ENCODE results near the gene CDK5RAP3.

The CDK5RAP3 gene
- long read RNA-seq, transcript CDK5RAP3-237 (13 exons, 2,519 nt) = minor isoform, 12 of 739 reads
- long read RNA-seq, transcript CDK5RAP3-231 (12 exons, 2,759 nt) = major isoform, 317 of 739 reads
- long read RNA-seq, transcript CDK5RAP3-217 (13 exons, 2,609 nt) = minor isoform, 45 of 739 reads
- long read RNA-seq, transcript CDK5RAP3-201 (14 exons, 1,866 nt) = minor isoform, 89 of 739 reads
- long read RNA-seq, partial matches to known transcripts = 187 of 739 reads
- long read RNA-seq, other reads (novel, unspliced or antisense) = 87 of 739 reads

- peak within 1 kb of the TSS; percentile 78 for H3K27ac ChIP-seq (replicated peaks)
- DNase-seq (ENCODE audit: low read depth in 1 of 2, low spot score in 1 of 2) = peak; percentile 99 to 100
- TF ChIP-seq CTCF (IDR thresholded peaks at IDR 0.05; ENCODE audit: insufficient read depth, low read length) (peak; percentile 87), SPI1 (IDR thresholded peaks at IDR 0.05; ENCODE audit: borderline replicate concordance, low read depth) (peak; percentile 81; the same call in 1 of the 2 replicates), POLR2AphosphoS5 (IDR thresholded peaks at IDR 0.05; ENCODE audit: low read depth) (peak; percentile 95), REST (IDR thresholded peaks at IDR 0.05; ENCODE audit: insufficient replicate concordance, low read depth) (peak; percentile 52), GABPA (IDR thresholded peaks at IDR 0.05; ENCODE audit: low read depth) (no peak; the same call in 1 of the 2 replicates)
These were observed at the start of gene CDK5RAP3 for GRCh38 chr17:47970725-47971499. Gene CDK5RAP3 (plus strand): TSS chr17:47971113. CDS start chr17:47971147, 34 bp downstream.

GRCh38 chr17:47924785-47925677 is 45.9 kb upstream of the CDK5RAP3 start:
- DNase-seq (ENCODE audit: low read depth in 1 of 2, low spot score in 1 of 2) = no peak

More at GRCh38 chr17:47970725-47971499, at the start of gene CDK5RAP3:
- H3K4me3 ChIP-seq (replicated peaks; ENCODE audit: insufficient read depth, low read length) = peak within 1 kb of the TSS; percentile 95
- H3K27me3 ChIP-seq (ENCODE audit: insufficient read depth, poor library complexity, severe bottlenecking) = no peaks in the 10 kb centered on the region

More at GRCh38 chr17:47924785-47925677, 45.9 kb upstream of the CDK5RAP3 start:
- Histone ChIP-seq H3K4me3 (replicated peaks; ENCODE audit: insufficient read depth, low read length) (no peak overlapping the region), H3K27ac (replicated peaks) (no peak overlapping the region), H3K27me3 (ENCODE audit: insufficient read depth, poor library complexity, severe bottlenecking) (no peaks in the 10 kb centered on the region)
- no peak for TF ChIP-seq CTCF (IDR thresholded peaks at IDR 0.05; ENCODE audit: insufficient read depth, low read length)
- TF ChIP-seq GABPA (IDR thresholded peaks at IDR 0.05; ENCODE audit: low read depth) = no peak
- TF ChIP-seq POLR2AphosphoS5 (IDR thresholded peaks at IDR 0.05; ENCODE audit: low read depth) = no peak
- TF ChIP-seq REST (IDR thresholded peaks at IDR 0.05; ENCODE audit: insufficient replicate concordance, low read depth) = no peak
- TF ChIP-seq SPI1 (IDR thresholded peaks at IDR 0.05; ENCODE audit: borderline replicate concordance, low read depth) = no peak

Data from HL-60 (cell line).